Left ventricle myocardium inferior (tissue), 1 donor: ENCODE measurements around the gene MDC1. TPM values are rescaled to one million over a fixed set of nuclear protein-coding genes. Genes with fewer than 3 reads are reported as not detected.
"Not testable (repeated sequence)": the region's sequence is repeated elsewhere in the genome, so short reads cannot be mapped to it uniquely, and the experiment has no call there.

Source experiments
- DNase-seq: peaks from one replicate; pipeline ENCODE4 v3.0.0-alpha.2; 2020
- H3K27ac ChIP-seq: fragments of 200-600 bp; replicated peaks from 2 replicates; pipeline ENCODE4 v1.8.0; 2021
- H3K27me3 ChIP-seq: fragments of 200-600 bp; 2 replicates; pipeline ENCODE4 v1.8.0; 2021; ENCODE audit warnings: low read depth
- H3K36me3 ChIP-seq: fragments of 200-600 bp; 2 replicates; pipeline ENCODE4 v1.8.0; 2021
- H3K4me1 ChIP-seq: fragments of 200-600 bp; 2 replicates; pipeline ENCODE4 v1.8.0; 2021
- H3K4me3 ChIP-seq: fragments of 200-600 bp; 2 replicates; pipeline ENCODE4 v1.8.0; 2021; ENCODE audit warnings: mild to moderate bottlenecking, moderate library complexity
- H3K9me3 ChIP-seq: fragments of 200-600 bp; replicated peaks from 2 replicates; pipeline ENCODE4 v1.8.0; 2021
- CTCF ChIP-seq: fragments of 200-600 bp; IDR thresholded peaks from 2 replicates; pipeline ENCODE4 v1.8.0; 2021; ENCODE audit warnings: antibody characterized with exemption, mild to moderate bottlenecking, borderline replicate concordance
- intact Hi-C: fragments of 100-400 bp; cut with micrococcal nuclease; formaldehyde crosslinking; loops from one replicate; pipeline ENCODE4 v1.11.0; 2022
- total RNA-seq: library from RNA; stranded (reverse); fragmentation: NEBNext Ultra II Directional; extraction: Animal tissue kit (Norgen Biotek cat#: 25700); gene quantifications from one replicate; pipeline ENCODE4 v1.2.1, GENCODE V29; 2021
- donor health status: DM: no; HTN: yes; CAD: no; lungs with severe emphysema.

Gene MDC1
- total RNA-seq, 1 donor from 2014 or later: 14.1 TPM

GRCh38 chr6:30664994-30665767 lies 51.9 kb downstream of the MDC1 start:
- no peaks in the 10 kb centered on the region for H3K27me3 ChIP-seq
- peaks cover 100% of the 10 kb centered on the region for H3K36me3 ChIP-seq
- H3K4me3 ChIP-seq: no peak overlapping the region
- no peaks in the 10 kb centered on the region for H3K4me1 ChIP-seq
- H3K9me3 ChIP-seq: no peaks in the 10 kb centered on the region
- TF ChIP-seq CTCF: no peak
- intact Hi-C loops: no loop called here
- H3K27ac ChIP-seq: no peak overlapping the region
- DNase-seq: no peak

GRCh38 chr6:30657922-30658321 lies 59.2 kb downstream of the MDC1 start:
- H3K27ac ChIP-seq: not testable (repeated sequence)

GRCh38 chr6:30657454-30657853 lies 59.6 kb downstream of the MDC1 start:
- DNase-seq: no peak
- TF ChIP-seq CTCF: no peak
- H3K9me3 ChIP-seq: no peaks in the 10 kb centered on the region
- H3K4me3 ChIP-seq: no peak overlapping the region
- intact Hi-C loops: no loop called here
- no peaks in the 10 kb centered on the region for H3K4me1 ChIP-seq
- H3K36me3 ChIP-seq: peaks cover 100% of the 10 kb centered on the region
- no peak overlapping the region for H3K27ac ChIP-seq
- no peaks in the 10 kb centered on the region for H3K27me3 ChIP-seq

More at GRCh38 chr6:30657922-30658321, 59.2 kb downstream of the MDC1 start:
- H3K27me3 ChIP-seq, H3K9me3 ChIP-seq, DNase-seq, H3K4me3 ChIP-seq, H3K4me1 ChIP-seq, intact Hi-C loops: not testable (repeated sequence)
- H3K36me3 ChIP-seq: peaks cover 100% of the 10 kb centered on the region

GRCh38 chr6:30656513-30656912 lies 60.6 kb downstream of the MDC1 start:
- intact Hi-C loops: no loop called here
- Histone ChIP-seq H3K4me3 (no peak overlapping the region), H3K4me1 (no peaks in the 10 kb centered on the region), H3K9me3 (no peaks in the 10 kb centered on the region), H3K27ac (no peak overlapping the region), H3K27me3 (no peaks in the 10 kb centered on the region), H3K36me3 (peaks cover 100% of the 10 kb centered on the region)
- DNase-seq: no peak
- TF ChIP-seq CTCF: no peak

- Histone ChIP-seq H3K27ac (no peak overlapping the region), H3K36me3 (peaks cover 100% of the 10 kb centered on the region), H3K27me3 (no peaks in the 10 kb centered on the region), H3K9me3 (no peaks in the 10 kb centered on the region), H3K4me1 (no peaks in the 10 kb centered on the region), H3K4me3 (no peak overlapping the region)
- intact Hi-C loops: no loop called here
- no peak for DNase-seq
- TF ChIP-seq CTCF: no peak
Measured at GRCh38 chr6:30655743-30656094, 61.4 kb downstream of the MDC1 start.
